GM23338 (cell line): Measurements from ENCODE around the gene GALNT9. TPM values are rescaled to one million over a fixed set of nuclear protein-coding genes. Genes with fewer than 3 reads are reported as not detected.

Experiments used
- ATAC-seq: fragments of 200-7000 bp; cut with Tn5 transposase; 3 replicates; pipeline ENCODE4 v1.9.1; 2020
- DNase-seq: peaks from one replicate; pipeline ENCODE4 v3.0.0-alpha.2; 2015; ENCODE audit warnings: low spot score
- H2AFZ ChIP-seq: fragments of 200-600 bp; sonication (generic); 2 replicates; pipeline ENCODE4 v1.8.0; 2016; ENCODE audit warnings: antibody characterized with exemption, mild to moderate bottlenecking, moderate library complexity
- H3F3A ChIP-seq: fragments of 200-600 bp; sonication (generic); replicated peaks from 2 replicates; pipeline ENCODE4 v1.8.0; 2017; ENCODE audit warnings: antibody characterized with exemption, mixed run types, low read depth
- H3K27ac ChIP-seq: fragments of 200-600 bp; sonication (generic); 2 replicates; pipeline ENCODE4 v1.6.1; 2016; ENCODE audit warnings: low read depth
- H3K27me3 ChIP-seq: fragments of 200-600 bp; sonication (generic); 2 replicates; pipeline ENCODE4 v1.8.0; 2016; ENCODE audit warnings: mild to moderate bottlenecking, mixed run types, moderate library complexity; ENCODE audit not compliant: insufficient read depth
- H3K36me3 ChIP-seq: fragments of 200-600 bp; sonication (generic); 2 replicates; pipeline ENCODE4 v1.8.0; 2016; ENCODE audit warnings: mild to moderate bottlenecking; ENCODE audit not compliant: insufficient read depth
- H3K4me1 ChIP-seq: fragments of 200-600 bp; sonication (generic); 2 replicates; pipeline ENCODE4 v1.8.0; 2016; ENCODE audit warnings: mild to moderate bottlenecking, moderate library complexity; ENCODE audit not compliant: insufficient read depth
- H3K4me2 ChIP-seq: fragments of 200-600 bp; sonication (generic); 2 replicates; pipeline ENCODE4 v1.7.1; 2017; ENCODE audit warnings: mixed run types
- H3K4me3 ChIP-seq: fragments of 200-600 bp; sonication (generic); 2 replicates; pipeline ENCODE4 v1.6.1; 2016; ENCODE audit warnings: mixed run types
- H3K79me2 ChIP-seq: fragments of 200-600 bp; sonication (generic); replicated peaks from 2 replicates; pipeline ENCODE4 v1.8.0; 2017; ENCODE audit warnings: mild to moderate bottlenecking; ENCODE audit not compliant: insufficient read depth
- H3K9me2 ChIP-seq: fragments of 200-600 bp; sonication (generic); 2 replicates; pipeline ENCODE4 v1.8.0; 2017; ENCODE audit not compliant: insufficient read depth
- H4K20me1 ChIP-seq: fragments of 200-600 bp; sonication (generic); replicated peaks from 2 replicates; pipeline ENCODE4 v1.8.0; 2017; ENCODE audit warnings: mild to moderate bottlenecking; ENCODE audit not compliant: insufficient read depth
- H3K27ac Mint-ChIP-seq: 2 replicates; pipeline ENCODE4 v1.8.0; 2020; ENCODE audit warnings: inconsistent platforms, mild to moderate bottlenecking, moderate library complexity, mixed read lengths
- H3K27me3 Mint-ChIP-seq: 3 replicates; pipeline ENCODE4 v1.8.0; 2022; ENCODE audit warnings: low read depth, mild to moderate bottlenecking, moderate library complexity, mixed read lengths, inconsistent platforms; ENCODE audit not compliant: insufficient read depth, poor library complexity
- H3K36me3 Mint-ChIP-seq: 3 replicates; pipeline ENCODE4 v1.8.0; 2021; ENCODE audit warnings: low read depth, mild to moderate bottlenecking, inconsistent platforms, moderate library complexity, mixed read lengths
- H3K4me1 Mint-ChIP-seq: 3 replicates; pipeline ENCODE4 v1.8.0; 2020; ENCODE audit warnings: mild to moderate bottlenecking, inconsistent platforms, mixed read lengths
- H3K4me3 Mint-ChIP-seq: 3 replicates; pipeline ENCODE4 v1.8.0; 2021; ENCODE audit warnings: moderate library complexity, mild to moderate bottlenecking, inconsistent platforms, mixed read lengths
- H3K9me3 Mint-ChIP-seq: 3 replicates; pipeline ENCODE4 v1.8.0; 2020; ENCODE audit warnings: moderate library complexity, mild to moderate bottlenecking, inconsistent platforms, mixed read lengths
- EZH2 ChIP-seq: fragments of 200-600 bp; sonication (generic); IDR thresholded peaks from one replicate; pipeline ENCODE4 v1.8.0; 2017; ENCODE audit warnings: antibody characterized with exemption, mild to moderate bottlenecking, low read depth; ENCODE audit not compliant: unreplicated experiment
- JUNB ChIP-seq: IDR thresholded peaks from one replicate; pipeline ENCODE4 v1.6.1; 2016; ENCODE audit warnings: antibody characterized with exemption; ENCODE audit not compliant: unreplicated experiment
- NANOG ChIP-seq: IDR thresholded peaks from 2 replicates; pipeline ENCODE4 v1.6.1; 2016; ENCODE audit warnings: antibody characterized with exemption, borderline replicate concordance
- STAT1 ChIP-seq: IDR thresholded peaks from one replicate; pipeline ENCODE4 v1.6.1; 2016; ENCODE audit warnings: antibody characterized with exemption; ENCODE audit not compliant: unreplicated experiment
- ZNF114 ChIP-seq: fragments of 250-450 bp; sonication (Bioruptor Pico); IDR thresholded peaks from 2 replicates; pipeline ENCODE4 v1.5.0; 2020; ENCODE audit warnings: mild to moderate bottlenecking, moderate library complexity
- ZNF331 ChIP-seq: fragments of 250-450 bp; sonication (Bioruptor Pico); IDR thresholded peaks from 2 replicates; pipeline ENCODE4 v1.5.0; 2020; ENCODE audit warnings: low read depth, mild to moderate bottlenecking, moderate library complexity
- polyA plus RNA-seq: library from polyadenylated mRNA; unstranded; fragments of >200 nt; fragmentation: Nextera tagmentation; extraction: Ambion mirVana; gene quantifications from 2 replicates; pipeline ENCODE4 v1.2.1, GENCODE V29; 2016
- total RNA-seq: library from RNA; depleted of rRNA; stranded (reverse); fragments of >200 nt; shearing (Covaris generic); gene quantifications from 2 replicates; pipeline ENCODE4 v1.2.3, GENCODE V29; 2014
- TF ChIP-seq, protein P1 (sequence below): IDR thresholded peaks from one replicate; pipeline ENCODE4 v1.6.1; 2018; ENCODE audit warnings: antibody characterized with exemption; ENCODE audit not compliant: unreplicated experiment
- TF ChIP-seq, protein P2 (sequence below), 2 experiments: fragments of 200-600 bp in 1 of 2; sonication (generic) in 1 of 2; conservative IDR thresholded peaks; 2 replicates each; pipeline versions ENCODE4 v1.5.1 to v1.6.1; 2016 to 2017; ENCODE audit warnings: antibody characterized with exemption in 2 of 2, low read depth in 2 of 2, mild to moderate bottlenecking in 2 of 2, moderate library complexity in 1 of 2
- TF ChIP-seq, protein P3 (sequence below): fragments of 250-450 bp; sonication (Bioruptor Pico); IDR thresholded peaks from 2 replicates; pipeline ENCODE4 v1.5.0; 2020; ENCODE audit warnings: mild to moderate bottlenecking, moderate library complexity

The GALNT9 gene
- total and polyA plus RNA-seq, 2 experiments from 2014 or later, result 0.81 to 2.5 TPM

DNA sequence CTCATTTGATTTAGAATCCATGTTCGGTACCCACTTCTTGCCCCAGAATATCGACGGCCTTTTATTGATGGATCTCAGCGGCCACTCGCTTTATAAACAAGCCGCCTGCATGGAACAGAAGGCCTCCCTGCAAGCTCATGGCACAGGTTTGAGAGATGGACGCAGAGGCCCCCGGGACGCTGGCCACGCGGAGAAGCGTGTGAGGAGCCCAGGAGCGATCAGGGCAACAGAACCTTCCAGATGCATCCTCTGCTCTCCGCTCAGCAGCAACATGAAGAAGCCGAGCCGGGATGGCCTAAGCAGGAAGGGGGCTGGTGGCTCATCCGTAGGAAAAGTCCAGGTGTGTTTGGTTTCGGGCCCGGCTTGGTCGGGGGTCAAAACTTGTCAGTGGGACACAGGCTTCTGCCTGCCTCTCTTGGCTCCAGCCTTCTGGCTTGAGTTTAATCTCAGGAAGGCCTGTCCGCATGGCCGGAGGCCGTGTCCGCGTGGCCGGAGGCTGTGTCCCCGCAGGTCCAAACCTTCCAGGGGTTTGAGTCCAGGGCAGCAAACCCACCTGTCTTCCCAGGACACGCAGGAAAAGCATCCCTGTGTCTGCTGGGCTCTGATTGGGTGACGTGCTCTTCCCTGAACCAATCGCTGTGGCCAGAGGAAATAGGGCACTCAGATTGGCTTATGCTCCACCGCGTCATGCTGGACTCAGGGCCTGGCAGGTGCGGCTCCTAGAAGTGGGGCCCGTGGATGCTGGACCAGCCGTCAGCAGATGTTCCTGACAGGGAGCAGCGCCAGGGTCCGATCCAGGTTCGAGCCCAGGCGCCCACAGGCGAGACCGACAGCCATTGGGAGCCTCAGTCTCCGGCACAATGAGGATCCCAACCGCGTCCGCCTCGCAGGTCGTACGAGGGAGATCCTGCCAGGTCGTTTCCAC is 65.0 kb downstream of the GALNT9 start:
- no peak for DNase-seq
- no peak overlapping the region for H3K27ac Mint-ChIP-seq
- Histone ChIP-seq H3K4me2 (no peak overlapping the region), H3K36me3 (no peaks in the 10 kb centered on the region), H2AFZ (no peak overlapping the region), H3K79me2 (no peaks in the 10 kb centered on the region), H3F3A (no peaks in the 10 kb centered on the region), H3K4me3 (no peak overlapping the region), H3K27me3 (no peaks in the 10 kb centered on the region), H4K20me1 (no peaks in the 10 kb centered on the region), H3K27ac (no peak overlapping the region), H3K9me2 (no peaks in the 10 kb centered on the region), H3K4me1 (no peaks in the 10 kb centered on the region)
- H3K4me1 Mint-ChIP-seq, result no peaks in the 10 kb centered on the region
- H3K36me3 Mint-ChIP-seq, result no peaks in the 10 kb centered on the region; the same call in 2 of the 3 replicates
- peak; percentile 73 for ATAC-seq
- TF ChIP-seq, protein P1, sequence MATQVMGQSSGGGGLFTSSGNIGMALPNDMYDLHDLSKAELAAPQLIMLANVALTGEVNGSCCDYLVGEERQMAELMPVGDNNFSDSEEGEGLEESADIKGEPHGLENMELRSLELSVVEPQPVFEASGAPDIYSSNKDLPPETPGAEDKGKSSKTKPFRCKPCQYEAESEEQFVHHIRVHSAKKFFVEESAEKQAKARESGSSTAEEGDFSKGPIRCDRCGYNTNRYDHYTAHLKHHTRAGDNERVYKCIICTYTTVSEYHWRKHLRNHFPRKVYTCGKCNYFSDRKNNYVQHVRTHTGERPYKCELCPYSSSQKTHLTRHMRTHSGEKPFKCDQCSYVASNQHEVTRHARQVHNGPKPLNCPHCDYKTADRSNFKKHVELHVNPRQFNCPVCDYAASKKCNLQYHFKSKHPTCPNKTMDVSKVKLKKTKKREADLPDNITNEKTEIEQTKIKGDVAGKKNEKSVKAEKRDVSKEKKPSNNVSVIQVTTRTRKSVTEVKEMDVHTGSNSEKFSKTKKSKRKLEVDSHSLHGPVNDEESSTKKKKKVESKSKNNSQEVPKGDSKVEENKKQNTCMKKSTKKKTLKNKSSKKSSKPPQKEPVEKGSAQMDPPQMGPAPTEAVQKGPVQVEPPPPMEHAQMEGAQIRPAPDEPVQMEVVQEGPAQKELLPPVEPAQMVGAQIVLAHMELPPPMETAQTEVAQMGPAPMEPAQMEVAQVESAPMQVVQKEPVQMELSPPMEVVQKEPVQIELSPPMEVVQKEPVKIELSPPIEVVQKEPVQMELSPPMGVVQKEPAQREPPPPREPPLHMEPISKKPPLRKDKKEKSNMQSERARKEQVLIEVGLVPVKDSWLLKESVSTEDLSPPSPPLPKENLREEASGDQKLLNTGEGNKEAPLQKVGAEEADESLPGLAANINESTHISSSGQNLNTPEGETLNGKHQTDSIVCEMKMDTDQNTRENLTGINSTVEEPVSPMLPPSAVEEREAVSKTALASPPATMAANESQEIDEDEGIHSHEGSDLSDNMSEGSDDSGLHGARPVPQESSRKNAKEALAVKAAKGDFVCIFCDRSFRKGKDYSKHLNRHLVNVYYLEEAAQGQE, result no peak
- no peak for TF ChIP-seq STAT1
- TF ChIP-seq JUNB, result no peak
- TF ChIP-seq EZH2, result no peak
- TF ChIP-seq NANOG, result no peak
- TF ChIP-seq, protein P2, sequence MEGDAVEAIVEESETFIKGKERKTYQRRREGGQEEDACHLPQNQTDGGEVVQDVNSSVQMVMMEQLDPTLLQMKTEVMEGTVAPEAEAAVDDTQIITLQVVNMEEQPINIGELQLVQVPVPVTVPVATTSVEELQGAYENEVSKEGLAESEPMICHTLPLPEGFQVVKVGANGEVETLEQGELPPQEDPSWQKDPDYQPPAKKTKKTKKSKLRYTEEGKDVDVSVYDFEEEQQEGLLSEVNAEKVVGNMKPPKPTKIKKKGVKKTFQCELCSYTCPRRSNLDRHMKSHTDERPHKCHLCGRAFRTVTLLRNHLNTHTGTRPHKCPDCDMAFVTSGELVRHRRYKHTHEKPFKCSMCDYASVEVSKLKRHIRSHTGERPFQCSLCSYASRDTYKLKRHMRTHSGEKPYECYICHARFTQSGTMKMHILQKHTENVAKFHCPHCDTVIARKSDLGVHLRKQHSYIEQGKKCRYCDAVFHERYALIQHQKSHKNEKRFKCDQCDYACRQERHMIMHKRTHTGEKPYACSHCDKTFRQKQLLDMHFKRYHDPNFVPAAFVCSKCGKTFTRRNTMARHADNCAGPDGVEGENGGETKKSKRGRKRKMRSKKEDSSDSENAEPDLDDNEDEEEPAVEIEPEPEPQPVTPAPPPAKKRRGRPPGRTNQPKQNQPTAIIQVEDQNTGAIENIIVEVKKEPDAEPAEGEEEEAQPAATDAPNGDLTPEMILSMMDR (conservative IDR thresholded peaks at IDR 0.05; ENCODE audit: low read depth in 2 of 2), result no peak
- no peak for TF ChIP-seq ZNF331
- peaks cover 17% of the 10 kb centered on the region for H3K27me3 Mint-ChIP-seq
- no peaks in the 10 kb centered on the region; the same call in 2 of the 3 replicates for H3K9me3 Mint-ChIP-seq
- no peak overlapping the region for H3K4me3 Mint-ChIP-seq

DNA sequence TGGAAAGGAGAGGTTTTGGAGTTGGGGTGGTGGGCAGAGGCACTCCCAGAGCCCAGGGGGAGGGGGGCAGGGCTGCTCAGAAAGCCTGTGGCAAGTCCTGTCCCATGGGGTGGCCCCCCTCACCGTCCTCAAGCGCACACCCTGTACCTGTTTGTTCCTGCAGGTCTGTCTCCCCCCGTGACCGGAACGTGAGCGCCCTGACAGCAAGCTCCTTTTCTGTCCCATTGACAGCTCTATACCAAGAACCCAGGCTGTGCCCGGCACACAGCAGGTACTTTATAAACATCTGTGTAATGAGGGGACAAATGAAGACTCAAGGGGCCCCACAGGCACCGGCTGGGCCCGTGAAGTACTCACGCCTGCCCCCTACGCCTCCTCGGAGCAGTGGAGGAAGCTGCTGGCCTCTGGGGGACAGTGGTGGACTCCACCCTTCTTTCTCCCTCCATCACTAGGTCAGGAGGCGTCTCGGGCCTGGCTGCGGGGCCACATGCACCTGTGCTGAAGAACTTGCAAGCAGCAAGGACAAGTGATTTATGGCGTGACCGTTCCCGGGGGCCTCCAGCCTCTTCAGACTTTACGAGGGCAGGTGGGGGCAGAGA is 65.8 kb downstream of the GALNT9 start:
- ATAC-seq (no peak), DNase-seq (no peak)
- H3K4me3 Mint-ChIP-seq, result no peak overlapping the region; the same call in 2 of the 3 replicates
- Histone ChIP-seq H3K4me1 (no peaks in the 10 kb centered on the region), H3K27ac (no peak overlapping the region), H2AFZ (no peak overlapping the region), H4K20me1 (no peaks in the 10 kb centered on the region), H3K27me3 (no peaks in the 10 kb centered on the region), H3K4me3 (no peak overlapping the region), H3K79me2 (no peaks in the 10 kb centered on the region), H3F3A (no peaks in the 10 kb centered on the region), H3K9me2 (no peaks in the 10 kb centered on the region), H3K4me2 (no peak overlapping the region), H3K36me3 (no peaks in the 10 kb centered on the region)
- H3K9me3 Mint-ChIP-seq, result no peaks in the 10 kb centered on the region; the same call in 2 of the 3 replicates
- peaks cover 17% of the 10 kb centered on the region for H3K27me3 Mint-ChIP-seq
- no peaks in the 10 kb centered on the region; the same call in 2 of the 3 replicates for H3K36me3 Mint-ChIP-seq
- H3K4me1 Mint-ChIP-seq, result no peaks in the 10 kb centered on the region
- no peak overlapping the region for H3K27ac Mint-ChIP-seq
- TF ChIP-seq JUNB, result no peak
- no peak for TF ChIP-seq ZNF114 (CRISPR knock-in tag)
- TF ChIP-seq, protein P3, sequence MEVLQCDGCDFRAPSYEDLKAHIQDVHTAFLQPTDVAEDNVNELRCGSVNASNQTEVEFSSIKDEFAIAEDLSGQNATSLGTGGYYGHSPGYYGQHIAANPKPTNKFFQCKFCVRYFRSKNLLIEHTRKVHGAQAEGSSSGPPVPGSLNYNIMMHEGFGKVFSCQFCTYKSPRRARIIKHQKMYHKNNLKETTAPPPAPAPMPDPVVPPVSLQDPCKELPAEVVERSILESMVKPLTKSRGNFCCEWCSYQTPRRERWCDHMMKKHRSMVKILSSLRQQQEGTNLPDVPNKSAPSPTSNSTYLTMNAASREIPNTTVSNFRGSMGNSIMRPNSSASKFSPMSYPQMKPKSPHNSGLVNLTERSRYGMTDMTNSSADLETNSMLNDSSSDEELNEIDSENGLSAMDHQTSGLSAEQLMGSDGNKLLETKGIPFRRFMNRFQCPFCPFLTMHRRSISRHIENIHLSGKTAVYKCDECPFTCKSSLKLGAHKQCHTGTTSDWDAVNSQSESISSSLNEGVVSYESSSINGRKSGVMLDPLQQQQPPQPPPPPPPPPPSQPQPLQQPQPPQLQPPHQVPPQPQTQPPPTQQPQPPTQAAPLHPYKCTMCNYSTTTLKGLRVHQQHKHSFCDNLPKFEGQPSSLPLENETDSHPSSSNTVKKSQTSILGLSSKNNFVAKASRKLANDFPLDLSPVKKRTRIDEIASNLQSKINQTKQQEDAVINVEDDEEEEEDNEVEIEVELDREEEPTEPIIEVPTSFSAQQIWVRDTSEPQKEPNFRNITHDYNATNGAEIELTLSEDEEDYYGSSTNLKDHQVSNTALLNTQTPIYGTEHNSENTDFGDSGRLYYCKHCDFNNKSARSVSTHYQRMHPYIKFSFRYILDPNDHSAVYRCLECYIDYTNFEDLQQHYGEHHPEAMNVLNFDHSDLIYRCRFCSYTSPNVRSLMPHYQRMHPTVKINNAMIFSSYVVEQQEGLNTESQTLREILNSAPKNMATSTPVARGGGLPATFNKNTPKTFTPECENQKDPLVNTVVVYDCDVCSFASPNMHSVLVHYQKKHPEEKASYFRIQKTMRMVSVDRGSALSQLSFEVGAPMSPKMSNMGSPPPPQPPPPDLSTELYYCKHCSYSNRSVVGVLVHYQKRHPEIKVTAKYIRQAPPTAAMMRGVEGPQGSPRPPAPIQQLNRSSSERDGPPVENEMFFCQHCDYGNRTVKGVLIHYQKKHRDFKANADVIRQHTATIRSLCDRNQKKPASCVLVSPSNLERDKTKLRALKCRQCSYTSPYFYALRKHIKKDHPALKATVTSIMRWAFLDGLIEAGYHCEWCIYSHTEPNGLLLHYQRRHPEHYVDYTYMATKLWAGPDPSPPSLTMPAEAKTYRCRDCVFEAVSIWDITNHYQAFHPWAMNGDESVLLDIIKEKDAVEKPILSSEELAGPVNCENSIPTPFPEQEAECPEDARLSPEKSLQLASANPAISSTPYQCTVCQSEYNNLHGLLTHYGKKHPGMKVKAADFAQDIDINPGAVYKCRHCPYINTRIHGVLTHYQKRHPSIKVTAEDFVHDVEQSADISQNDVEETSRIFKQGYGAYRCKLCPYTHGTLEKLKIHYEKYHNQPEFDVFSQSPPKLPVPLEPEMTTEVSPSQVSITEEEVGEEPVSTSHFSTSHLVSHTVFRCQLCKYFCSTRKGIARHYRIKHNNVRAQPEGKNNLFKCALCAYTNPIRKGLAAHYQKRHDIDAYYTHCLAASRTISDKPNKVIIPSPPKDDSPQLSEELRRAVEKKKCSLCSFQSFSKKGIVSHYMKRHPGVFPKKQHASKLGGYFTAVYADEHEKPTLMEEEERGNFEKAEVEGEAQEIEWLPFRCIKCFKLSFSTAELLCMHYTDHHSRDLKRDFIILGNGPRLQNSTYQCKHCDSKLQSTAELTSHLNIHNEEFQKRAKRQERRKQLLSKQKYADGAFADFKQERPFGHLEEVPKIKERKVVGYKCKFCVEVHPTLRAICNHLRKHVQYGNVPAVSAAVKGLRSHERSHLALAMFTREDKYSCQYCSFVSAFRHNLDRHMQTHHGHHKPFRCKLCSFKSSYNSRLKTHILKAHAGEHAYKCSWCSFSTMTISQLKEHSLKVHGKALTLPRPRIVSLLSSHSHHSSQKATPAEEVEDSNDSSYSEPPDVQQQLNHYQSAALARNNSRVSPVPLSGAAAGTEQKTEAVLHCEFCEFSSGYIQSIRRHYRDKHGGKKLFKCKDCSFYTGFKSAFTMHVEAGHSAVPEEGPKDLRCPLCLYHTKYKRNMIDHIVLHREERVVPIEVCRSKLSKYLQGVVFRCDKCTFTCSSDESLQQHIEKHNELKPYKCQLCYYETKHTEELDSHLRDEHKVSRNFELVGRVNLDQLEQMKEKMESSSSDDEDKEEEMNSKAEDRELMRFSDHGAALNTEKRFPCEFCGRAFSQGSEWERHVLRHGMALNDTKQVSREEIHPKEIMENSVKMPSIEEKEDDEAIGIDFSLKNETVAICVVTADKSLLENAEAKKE (CRISPR knock-in tag), result no peak
